Testis (tissue), 3 donors: ENCODE results near the gene FCHO2. TPM values are rescaled to one million over a fixed set of nuclear protein-coding genes. Genes with fewer than 3 reads are reported as not detected.

Experiments used
- DNase-seq: peaks from one replicate; pipeline ENCODE4 v3.0.0-alpha.2; 2019
- H3K27ac ChIP-seq, 2 donors: fragments of 200-600 bp; sonication (generic); one replicate each; pipeline ENCODE4 v1.5.1; 2019
- H3K27me3 ChIP-seq: fragments of 200-600 bp; sonication (generic); one replicate; pipeline ENCODE4 v1.5.1; 2019
- H3K36me3 ChIP-seq: fragments of 200-600 bp; sonication (generic); one replicate; pipeline ENCODE4 v1.5.1; 2017; ENCODE audit warnings: low read depth; ENCODE audit errors: missing control alignments
- H3K4me1 ChIP-seq: fragments of 200-600 bp; sonication (generic); one replicate; pipeline ENCODE4 v1.5.1; 2019
- H3K4me3 ChIP-seq, 2 donors: fragments of 200-600 bp; sonication (generic); one replicate each; pipeline ENCODE4 v1.5.1; 2017 to 2019
- H3K9me3 ChIP-seq: fragments of 200-600 bp; sonication (generic); one replicate; pipeline ENCODE4 v1.5.1; 2017
- CTCF ChIP-seq, 3 experiments: fragments of 450-650 bp in 2 of 3; fragments of 200-600 bp in 1 of 3; sonication (generic) in 1 of 3; IDR thresholded peaks; one replicate each; pipeline ENCODE4 v1.5.1; 2016 to 2019; ENCODE audit warnings: antibody characterized with exemption in 3 of 3, mild to moderate bottlenecking in 2 of 3, moderate library complexity in 1 of 3
- POLR2A ChIP-seq: fragments of 450-650 bp; IDR thresholded peaks from one replicate; pipeline ENCODE4 v1.6.1; 2017; ENCODE audit warnings: antibody characterized with exemption, mild to moderate bottlenecking, moderate library complexity
- WGBS, 2 donors: methylation state at CpG; one replicate each; pipeline ENCODE4 v1.1.5; 2018; 5-methylcytosine and 5-hydroxymethylcytosine counted together
- intact Hi-C: fragments of 100-400 bp; cut with DNase I; formaldehyde crosslinking; loops from one replicate; pipeline ENCODE4 v1.15.1; 2023; ENCODE audit warnings: low total_unique reads
- polyA plus RNA-seq: library from polyadenylated mRNA; stranded (reverse); fragments of 350-450 nt; fragmentation: Illumina TruSeq; extraction: RNeasy Lipid Tissue Mini Kit (QIAGEN cat#74804); gene quantifications from one replicate; pipeline ENCODE4 v1.2.3, GENCODE V29; 2014; ENCODE audit warnings: low read depth, low replicate concordance; ENCODE audit not compliant: insufficient read depth
- total RNA-seq, 2 donors: library from RNA; depleted of rRNA; stranded (reverse); fragments of >200 nt; gene quantifications; one replicate each; pipeline ENCODE4 v1.2.3, GENCODE V29; 2016

Gene FCHO2
- total and polyA plus RNA-seq, 3 donors from 2014 or later: 8.7 to 20.6 (median 18.7) TPM

GRCh38 chr5:73100109-73100508, 144.3 kb downstream of the FCHO2 start:
- WGBS, 2 donors: 88% methylated on average over 4 of the region's 4 CpGs
- Histone ChIP-seq H3K27me3 (no peaks in the 10 kb centered on the region), H3K4me3 (no peak overlapping the region), H3K27ac (no peak overlapping the region), H3K4me1 (no peaks in the 10 kb centered on the region), H3K36me3 (no peaks in the 10 kb centered on the region), H3K9me3 (no peaks in the 10 kb centered on the region)
- intact Hi-C loops: no loop called here
- TF ChIP-seq CTCF (IDR thresholded peaks at IDR 0.05): no peak
- TF ChIP-seq POLR2A: no peak
- DNase-seq: no peak

- Histone ChIP-seq H3K4me3 (no peak overlapping the region), H3K36me3 (no peaks in the 10 kb centered on the region), H3K27me3 (no peaks in the 10 kb centered on the region), H3K27ac (no peak overlapping the region), H3K4me1 (no peaks in the 10 kb centered on the region), H3K9me3 (no peaks in the 10 kb centered on the region)
- no peak for DNase-seq
- TF ChIP-seq CTCF (IDR thresholded peaks at IDR 0.05) (no peak), POLR2A (no peak)
- WGBS, 2 donors: 76 to 78% methylated on average over 4 of the region's 4 CpGs
- intact Hi-C loops: no loop called here
These were observed 148.0 kb downstream of the FCHO2 start for GRCh38 chr5:73103870-73104299.

- WGBS, 2 donors: 94% methylated on average over 1 of the region's 1 CpG
- no peaks in the 10 kb centered on the region for H3K27me3 ChIP-seq
- TF ChIP-seq POLR2A: no peak
- TF ChIP-seq CTCF (IDR thresholded peaks at IDR 0.05): no peak
- no peak for DNase-seq
- H3K36me3 ChIP-seq: no peaks in the 10 kb centered on the region
- H3K9me3 ChIP-seq: no peaks in the 10 kb centered on the region
- H3K27ac ChIP-seq: no peak overlapping the region
- H3K4me3 ChIP-seq: no peak overlapping the region
- no peaks in the 10 kb centered on the region for H3K4me1 ChIP-seq
- intact Hi-C loops: no loop called here
These were observed 148.5 kb downstream of the FCHO2 start for GRCh38 chr5:73104326-73104725.

GRCh38 chr5:73106335-73106734, 150.5 kb downstream of the FCHO2 start:
- intact Hi-C loops: no loop called here
- Histone ChIP-seq H3K36me3 (no peaks in the 10 kb centered on the region), H3K4me1 (no peaks in the 10 kb centered on the region), H3K9me3 (no peaks in the 10 kb centered on the region), H3K4me3 (no peak overlapping the region), H3K27me3 (no peaks in the 10 kb centered on the region), H3K27ac (no peak overlapping the region)
- no peak for TF ChIP-seq CTCF (IDR thresholded peaks at IDR 0.05)
- DNase-seq: no peak

GRCh38 chr5:73110190-73110589, 154.3 kb downstream of the FCHO2 start:
- H3K9me3 ChIP-seq: no peaks in the 10 kb centered on the region
- H3K36me3 ChIP-seq: no peaks in the 10 kb centered on the region
- no peak for TF ChIP-seq POLR2A
- TF ChIP-seq CTCF (IDR thresholded peaks at IDR 0.05): no peak
- no peaks in the 10 kb centered on the region for H3K4me1 ChIP-seq
- intact Hi-C loops: no loop called here
- DNase-seq: no peak
- H3K4me3 ChIP-seq: no peak overlapping the region
- 89 to 95% methylated on average over 1 of the region's 1 CpG for WGBS, 2 donors
- no peaks in the 10 kb centered on the region for H3K27me3 ChIP-seq
- H3K27ac ChIP-seq: no peak overlapping the region
